ENCODE measurements around the gene TRIM2.

Gene TRIM2

GRCh38 chr4:153177841-153178240 lies 26.4 kb upstream of the TRIM2 start:
- DNase-seq (ENCODE audit: low read depth) = no peak
- no peak for TF ChIP-seq CTCF (IDR thresholded peaks at IDR 0.05; ENCODE audit: low read length, missing control alignments)
- H3K4me3 ChIP-seq (replicated peaks; ENCODE audit: low read depth, low read length) = no peak overlapping the region

DNA sequence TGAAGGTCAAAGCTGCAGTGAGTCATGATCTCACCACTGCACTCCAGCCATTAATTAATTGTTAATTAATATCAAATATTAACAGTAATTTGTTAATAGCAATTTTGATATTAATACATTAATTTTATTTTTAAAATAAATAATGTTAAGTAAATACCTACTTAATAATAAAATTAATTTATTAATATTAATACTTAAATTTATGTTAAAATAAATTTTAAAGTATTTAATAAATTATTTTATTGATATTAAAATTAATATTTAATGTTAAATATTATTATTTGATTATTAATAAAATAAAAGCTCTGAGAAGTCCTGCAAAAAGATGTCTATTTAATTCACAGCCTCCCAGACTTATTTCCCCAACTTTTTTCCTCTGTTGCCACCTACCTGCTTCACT lies 25.1 kb upstream of the TRIM2 start:
- H3K4me3 ChIP-seq (replicated peaks; ENCODE audit: low read depth, low read length) = no peak overlapping the region
- TF ChIP-seq CTCF (IDR thresholded peaks at IDR 0.05; ENCODE audit: low read length, missing control alignments) = no peak
- DNase-seq (ENCODE audit: low read depth) = no peak

DNA sequence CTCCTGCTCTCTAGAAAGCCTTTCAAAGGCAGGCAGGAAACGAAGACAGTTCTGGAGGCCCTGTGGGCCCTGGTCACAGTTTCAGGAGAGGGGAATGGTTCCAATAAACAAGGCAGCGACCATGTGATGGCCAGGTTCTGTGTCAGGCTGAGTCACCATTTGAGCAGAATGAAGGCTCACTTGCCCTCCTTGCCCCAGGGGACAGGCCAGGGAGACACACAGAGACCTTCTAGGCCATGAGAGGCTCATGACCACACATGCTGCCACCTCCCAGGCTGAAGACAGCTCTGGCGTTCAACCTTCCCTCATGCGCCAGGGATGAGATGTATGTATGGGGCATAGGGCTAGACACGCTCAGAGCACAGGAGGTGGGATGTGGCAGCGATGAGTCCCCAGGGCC lies 22.9 kb upstream of the TRIM2 start:
- no peak for DNase-seq (ENCODE audit: low read depth)
- no peak overlapping the region for H3K4me3 ChIP-seq (replicated peaks; ENCODE audit: low read depth, low read length)
- no peak for TF ChIP-seq CTCF (IDR thresholded peaks at IDR 0.05; ENCODE audit: low read length, missing control alignments)

DNA sequence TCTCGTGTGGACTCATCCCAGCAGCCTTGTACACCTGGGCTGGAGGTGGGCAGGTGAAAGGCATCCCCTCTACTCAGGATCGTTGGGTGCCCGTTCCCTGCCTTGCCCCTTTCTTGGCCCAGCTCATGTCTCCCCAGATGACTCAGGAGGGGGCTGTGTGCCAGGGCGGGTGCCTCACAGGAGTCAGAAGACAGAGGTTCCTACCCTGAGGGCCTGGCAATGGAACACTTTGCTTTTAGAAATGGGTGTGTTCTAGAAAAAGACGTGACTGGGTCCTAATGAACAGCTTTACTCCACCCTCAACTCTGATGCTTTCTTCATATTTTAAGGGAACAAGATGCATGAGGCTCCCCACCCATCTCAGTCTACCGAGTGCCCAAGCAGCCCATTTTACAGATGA lies 22.5 kb upstream of the TRIM2 start:
- no peak overlapping the region for H3K4me3 ChIP-seq (replicated peaks; ENCODE audit: low read depth, low read length)
- no peak for TF ChIP-seq CTCF (IDR thresholded peaks at IDR 0.05; ENCODE audit: low read length, missing control alignments)
- no peak for DNase-seq (ENCODE audit: low read depth)

DNA sequence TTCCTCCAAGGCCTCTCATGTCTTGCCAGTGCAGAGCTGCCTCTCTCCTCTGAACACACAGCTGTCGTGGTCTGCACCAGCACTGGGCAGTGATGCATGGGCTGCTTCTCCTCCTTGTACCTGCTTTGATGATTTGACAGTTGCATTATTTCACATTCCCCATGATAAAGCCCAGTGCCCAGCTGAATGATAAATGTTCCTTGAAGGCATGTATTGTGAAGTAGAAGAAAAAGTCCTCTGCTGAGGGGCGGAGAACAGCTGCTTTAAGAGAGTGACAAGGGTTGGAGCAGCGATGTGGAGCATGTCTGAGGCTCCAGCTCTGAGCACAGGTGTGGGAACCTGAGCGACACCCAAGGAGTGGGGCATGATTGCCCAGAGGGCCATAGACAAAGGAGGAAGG lies 21.1 kb upstream of the TRIM2 start:
- no peak for DNase-seq (ENCODE audit: low read depth)
- no peak for TF ChIP-seq CTCF (IDR thresholded peaks at IDR 0.05; ENCODE audit: low read length, missing control alignments)
- no peak overlapping the region for H3K4me3 ChIP-seq (replicated peaks; ENCODE audit: low read depth, low read length)

GRCh38 chr4:153185331-153185852 lies 18.9 kb upstream of the TRIM2 start:
- DNase-seq (ENCODE audit: low read depth) = no peak

More at GRCh38 chr4:153185331-153185852, 18.9 kb upstream of the TRIM2 start:
- no peak for TF ChIP-seq CTCF (IDR thresholded peaks at IDR 0.05; ENCODE audit: low read length, missing control alignments)
- H3K4me3 ChIP-seq (replicated peaks; ENCODE audit: low read depth, low read length) = no peak overlapping the region
